PC-3 (cell line): ENCODE results near the gene STAT5A. TPM values are rescaled to one million over a fixed set of nuclear protein-coding genes. Genes with fewer than 3 reads are reported as not detected.
"Not testable (repeated sequence)": the region's sequence is repeated elsewhere in the genome, so short reads cannot be mapped to it uniquely, and the experiment has no call there.

Experiments used
- ATAC-seq: fragments of 200-7000 bp; cut with Tn5 transposase; 2 replicates; pipeline ENCODE4 v1.9.1; 2020; ENCODE audit warnings: mild to moderate bottlenecking, moderate library complexity
- BruUV-seq: library from RNA; stranded (reverse); fragments of 400-500 nt; replicated peaks from 2 replicates; lab custom pipeline; 2021; lab: Mats Ljungman, UMichigan
- CTCF ChIA-PET: fragments of 300-600 bp; sonication (Branson Sonifier 250); formaldehyde crosslinking; loops from one replicate; lab custom pipeline; 2022; ENCODE audit warnings: antibody characterized with exemption; lab: Charles Lee
- POLR2A ChIA-PET: fragments of 300-600 bp; sonication (Branson Sonifier 250); formaldehyde crosslinking; loops from one replicate; lab custom pipeline; 2022; ENCODE audit warnings: antibody characterized with exemption; ENCODE audit not compliant: unreplicated experiment; lab: Charles Lee
- DNase-seq: peaks from one replicate; pipeline ENCODE4 v3.0.0-alpha.2; 2015
- H2AFZ ChIP-seq: fragments of 300-600 bp; sonication (generic); 2 replicates; pipeline ENCODE4 v1.6.0; 2016; ENCODE audit warnings: antibody characterized with exemption, low read length
- H3F3A ChIP-seq: fragments of 300-600 bp; sonication (generic); one replicate; pipeline ENCODE4 v1.6.0; 2017; ENCODE audit warnings: antibody characterized with exemption, low read length, control low read depth, mild to moderate bottlenecking; ENCODE audit not compliant: unreplicated experiment
- H3K27ac ChIP-seq: fragments of 300-600 bp; sonication (generic); 2 replicates; pipeline ENCODE4 v1.5.1; 2016; ENCODE audit warnings: mild to moderate bottlenecking, low read length
- H3K27me3 ChIP-seq: fragments of 300-600 bp; sonication (generic); 2 replicates; pipeline ENCODE4 v1.6.1; 2016; ENCODE audit warnings: low read length, mixed read lengths
- H3K36me3 ChIP-seq: fragments of 300-600 bp; sonication (generic); 2 replicates; pipeline ENCODE4 v1.6.1; 2016; ENCODE audit warnings: low read depth, mixed run types, low read length, mixed read lengths
- H3K4me1 ChIP-seq: fragments of 300-600 bp; sonication (generic); 2 replicates; pipeline ENCODE4 v1.5.1; 2016; ENCODE audit warnings: low read length; ENCODE audit not compliant: insufficient read depth
- H3K4me2 ChIP-seq: fragments of 300-600 bp; sonication (generic); 2 replicates; pipeline ENCODE4 v1.6.0; 2016; ENCODE audit warnings: low read length
- H3K4me3 ChIP-seq: fragments of 300-600 bp; sonication (generic); 2 replicates; pipeline ENCODE4 v1.5.1; 2016; ENCODE audit warnings: mild to moderate bottlenecking, low read length, mixed read lengths
- H3K79me2 ChIP-seq: fragments of 300-600 bp; sonication (generic); 2 replicates; pipeline ENCODE4 v1.6.1; 2017; ENCODE audit warnings: low read length, mixed read lengths
- H3K9ac ChIP-seq: fragments of 300-600 bp; sonication (generic); 2 replicates; pipeline ENCODE4 v1.6.0; 2016; ENCODE audit warnings: mild to moderate bottlenecking, low read length
- H3K9me2 ChIP-seq: fragments of 300-600 bp; sonication (generic); replicated peaks from 2 replicates; pipeline ENCODE4 v1.6.1; 2016; ENCODE audit warnings: mixed run types, low read length, mixed read lengths
- H3K9me3 ChIP-seq: fragments of 300-600 bp; sonication (generic); 2 replicates; pipeline ENCODE4 v1.6.1; 2016; ENCODE audit warnings: low read length, mixed read lengths
- H4K20me1 ChIP-seq: fragments of 300-600 bp; sonication (generic); 2 replicates; pipeline ENCODE4 v1.6.1; 2016; ENCODE audit warnings: low read length, mixed read lengths
- CTCF ChIP-seq: fragments of 300-600 bp; sonication (generic); conservative IDR thresholded peaks from 2 replicates; pipeline ENCODE4 v1.5.1; 2017; ENCODE audit warnings: antibody characterized with exemption, low read depth, mild to moderate bottlenecking, low read length
- EZH2 ChIP-seq: fragments of 300-600 bp; sonication (generic); IDR thresholded peaks from one replicate; pipeline ENCODE4 v1.6.1; 2017; ENCODE audit warnings: antibody characterized with exemption, mild to moderate bottlenecking, low read length; ENCODE audit not compliant: unreplicated experiment
- EZH2phosphoT487 ChIP-seq: fragments of 300-600 bp; sonication (generic); IDR thresholded peaks from 2 replicates; pipeline ENCODE4 v1.6.1; 2018; ENCODE audit warnings: mild to moderate bottlenecking, antibody characterized with exemption, low read length, borderline replicate concordance
- intact Hi-C: fragments of 100-400 bp; cut with micrococcal nuclease; formaldehyde crosslinking; loops from 2 replicates; pipeline ENCODE4 v1.9.0; 2023
- total RNA-seq: library from RNA; depleted of rRNA; stranded (reverse); fragments of >200 nt; gene quantifications from 2 replicates; pipeline ENCODE4 v1.2.3, GENCODE V29; 2014

The STAT5A gene
- total RNA-seq, 1 experiment from 2014 or later: not detected

GRCh38 chr17:42301022-42301421 is 12.7 kb downstream of the STAT5A start:
- H3K9me3 ChIP-seq: no peaks in the 10 kb centered on the region
- H4K20me1 ChIP-seq: no peaks in the 10 kb centered on the region
- no peak overlapping the region for H3K4me3 ChIP-seq
- no peaks in the 10 kb centered on the region for H3K4me1 ChIP-seq
- no peak overlapping the region for H2AFZ ChIP-seq
- ATAC-seq: no peak
- TF ChIP-seq CTCF: no peak
- TF ChIP-seq EZH2phosphoT487: no peak
- no peak for TF ChIP-seq EZH2
- H3K9ac ChIP-seq: no peak overlapping the region
- no peaks in the 10 kb centered on the region for H3K9me2 ChIP-seq
- H3F3A ChIP-seq: no peaks in the 10 kb centered on the region
- DNase-seq: no peak
- H3K27me3 ChIP-seq: no peaks in the 10 kb centered on the region
- H3K27ac ChIP-seq: no peak overlapping the region
- POLR2A ChIA-PET: no interaction called here
- no peaks in the 10 kb centered on the region for H3K79me2 ChIP-seq
- intact Hi-C loops: no loop called here
- no peak overlapping the region for H3K4me2 ChIP-seq
- CTCF ChIA-PET: no interaction called here
- no peaks in the 10 kb centered on the region for H3K36me3 ChIP-seq
- no TSS peak for BruUV-seq

GRCh38 chr17:42303694-42304093 is 15.4 kb downstream of the STAT5A start:
- no peak overlapping the region for H3K4me3 ChIP-seq
- no peaks in the 10 kb centered on the region for H3F3A ChIP-seq
- no peaks in the 10 kb centered on the region for H3K9me3 ChIP-seq
- H3K4me2 ChIP-seq: no peak overlapping the region
- H3K9me2 ChIP-seq: no peaks in the 10 kb centered on the region
- no peak for TF ChIP-seq CTCF
- no peak for TF ChIP-seq EZH2
- no peak for TF ChIP-seq EZH2phosphoT487
- no peaks in the 10 kb centered on the region for H3K4me1 ChIP-seq
- no peaks in the 10 kb centered on the region for H3K36me3 ChIP-seq
- H4K20me1 ChIP-seq: no peaks in the 10 kb centered on the region
- H3K79me2 ChIP-seq: no peaks in the 10 kb centered on the region
- intact Hi-C loops: no loop called here
- no peaks in the 10 kb centered on the region for H3K27me3 ChIP-seq
- no peak overlapping the region for H2AFZ ChIP-seq
- no peak overlapping the region for H3K27ac ChIP-seq
- no peak overlapping the region for H3K9ac ChIP-seq
- no TSS peak for BruUV-seq
- CTCF ChIA-PET: no interaction called here
- ATAC-seq: no peak
- POLR2A ChIA-PET: no interaction called here
- no peak for DNase-seq

GRCh38 chr17:42304187-42305030 is 16.1 kb downstream of the STAT5A start:
- H3K36me3 ChIP-seq: no peaks in the 10 kb centered on the region
- no peaks in the 10 kb centered on the region for H3F3A ChIP-seq
- H3K27ac ChIP-seq: no peak overlapping the region
- no peaks in the 10 kb centered on the region for H3K79me2 ChIP-seq
- no peaks in the 10 kb centered on the region for H3K9me3 ChIP-seq
- no peak for DNase-seq
- no peak overlapping the region for H3K4me3 ChIP-seq
- no peak overlapping the region for H3K9ac ChIP-seq
- POLR2A ChIA-PET: no interaction called here
- no peak for TF ChIP-seq CTCF
- no peak for TF ChIP-seq EZH2phosphoT487
- TF ChIP-seq EZH2: no peak
- no peaks in the 10 kb centered on the region for H4K20me1 ChIP-seq
- CTCF ChIA-PET: no interaction called here
- no peak overlapping the region for H2AFZ ChIP-seq
- no TSS peak for BruUV-seq
- no peaks in the 10 kb centered on the region for H3K9me2 ChIP-seq
- ATAC-seq: no peak
- intact Hi-C loops: no loop called here
- H3K27me3 ChIP-seq: no peaks in the 10 kb centered on the region
- no peaks in the 10 kb centered on the region for H3K4me1 ChIP-seq
- no peak overlapping the region for H3K4me2 ChIP-seq

GRCh38 chr17:42305031-42305330 is 16.7 kb downstream of the STAT5A start:
- H3K27ac ChIP-seq, POLR2A ChIA-PET, CTCF ChIA-PET, DNase-seq, H3K36me3 ChIP-seq, H3K9me3 ChIP-seq, BruUV-seq, H2AFZ ChIP-seq, H3K9ac ChIP-seq, H3K27me3 ChIP-seq, H3K9me2 ChIP-seq, H3K79me2 ChIP-seq, H3F3A ChIP-seq, H4K20me1 ChIP-seq, ATAC-seq, H3K4me3 ChIP-seq, H3K4me2 ChIP-seq, intact Hi-C loops, H3K4me1 ChIP-seq: not testable (repeated sequence)
